HG03064 (cell line): ENCODE measurements around the gene MVD.

ENCODE experiments used
- ATAC-seq: cut with Tn5 transposase; IDR thresholded peaks from one replicate; pipeline ENCODE4 v1.9.1; 2021; ENCODE audit warnings: low read depth; ENCODE audit not compliant: unreplicated experiment

The MVD gene

GRCh38 chr16:88662843-88663606 lies at the start of gene MVD:
TSS of gene MVD (minus strand) at chr16:88663091. CDS start at chr16:88663080, 11 bp downstream.
- ATAC-seq, result peak; percentile 80

DNA sequence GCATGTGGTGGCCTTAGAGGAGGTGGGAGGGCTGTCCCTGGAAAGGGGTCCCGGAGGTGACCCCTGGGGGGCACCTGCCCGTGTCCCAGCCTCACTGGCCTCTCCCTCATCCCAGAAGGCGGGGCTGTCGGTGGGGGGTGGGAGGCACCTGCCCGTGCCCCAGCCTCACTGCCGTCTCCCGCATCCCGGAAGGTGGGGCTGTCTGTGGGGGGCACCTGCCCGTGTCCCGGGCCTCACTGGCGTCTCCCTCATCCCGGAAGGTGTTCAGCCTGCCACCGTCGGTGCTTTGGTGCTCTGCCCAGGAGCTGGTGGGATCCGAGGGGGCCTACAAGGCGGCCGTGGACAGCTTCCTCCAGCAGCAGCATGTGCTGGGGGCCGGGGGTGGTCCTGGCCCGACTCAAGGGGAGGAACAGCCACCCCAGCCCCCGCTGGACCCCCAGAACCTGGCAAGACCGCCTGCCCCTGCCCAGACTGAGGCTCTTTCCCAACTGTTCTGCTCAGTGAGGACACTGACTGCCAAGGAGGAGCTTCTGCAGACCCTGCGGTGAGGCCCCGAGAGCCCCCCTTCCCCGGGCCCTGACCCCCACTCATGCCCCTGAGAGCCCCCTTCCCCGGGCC lies 49.6 kb upstream of the MVD start:
- ATAC-seq, result no peak

- no peak for ATAC-seq
Measured at GRCh38 chr16:88711750-88712340, 49.0 kb upstream of the MVD start.

GRCh38 chr16:88710556-88710955 lies 47.7 kb upstream of the MVD start:
- ATAC-seq, result no peak

- ATAC-seq, result no peak
Measured at GRCh38 chr16:88706965-88707826, 44.3 kb upstream of the MVD start.

GRCh38 chr16:88706229-88706964 lies 43.5 kb upstream of the MVD start, which contains the start of the genes CTU2 and RNF166:
TSS of gene CTU2 (plus strand) at chr16:88706503. CDS start at chr16:88706531, 28 bp downstream.
TSS of gene RNF166 (minus strand) at chr16:88706408. CDS start at chr16:88706325, 83 bp downstream.
- ATAC-seq, result peak; percentile 50

DNA sequence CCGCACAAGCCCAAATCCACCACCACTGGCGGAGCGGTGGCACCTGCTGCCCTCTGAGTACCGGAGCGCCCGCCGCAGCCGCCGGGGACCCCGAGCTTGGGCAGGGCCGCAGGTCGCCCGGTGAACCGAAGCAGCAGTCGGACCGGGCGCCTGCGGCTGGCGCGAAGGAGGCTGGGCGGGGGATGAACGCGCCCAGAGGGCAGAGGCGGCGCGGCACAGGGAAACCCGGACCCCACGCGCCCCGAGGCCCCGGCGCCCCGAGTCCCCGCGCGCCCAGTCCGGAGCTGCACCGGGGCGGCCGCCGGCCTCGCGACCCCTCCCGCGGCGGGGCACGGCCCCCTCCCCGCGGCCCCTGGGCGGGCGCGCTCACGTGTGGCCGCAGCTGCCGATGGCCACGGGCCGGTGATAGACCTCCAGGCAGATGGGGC lies 42.9 kb upstream of the MVD start:
- ATAC-seq, result no peak

- no peak for ATAC-seq
Measured at GRCh38 chr16:88705076-88705684, 42.3 kb upstream of the MVD start.

GRCh38 chr16:88703486-88704309 lies 40.8 kb upstream of the MVD start:
- ATAC-seq, result no peak

GRCh38 chr16:88702371-88703210 lies 39.7 kb upstream of the MVD start:
- no peak for ATAC-seq

DNA sequence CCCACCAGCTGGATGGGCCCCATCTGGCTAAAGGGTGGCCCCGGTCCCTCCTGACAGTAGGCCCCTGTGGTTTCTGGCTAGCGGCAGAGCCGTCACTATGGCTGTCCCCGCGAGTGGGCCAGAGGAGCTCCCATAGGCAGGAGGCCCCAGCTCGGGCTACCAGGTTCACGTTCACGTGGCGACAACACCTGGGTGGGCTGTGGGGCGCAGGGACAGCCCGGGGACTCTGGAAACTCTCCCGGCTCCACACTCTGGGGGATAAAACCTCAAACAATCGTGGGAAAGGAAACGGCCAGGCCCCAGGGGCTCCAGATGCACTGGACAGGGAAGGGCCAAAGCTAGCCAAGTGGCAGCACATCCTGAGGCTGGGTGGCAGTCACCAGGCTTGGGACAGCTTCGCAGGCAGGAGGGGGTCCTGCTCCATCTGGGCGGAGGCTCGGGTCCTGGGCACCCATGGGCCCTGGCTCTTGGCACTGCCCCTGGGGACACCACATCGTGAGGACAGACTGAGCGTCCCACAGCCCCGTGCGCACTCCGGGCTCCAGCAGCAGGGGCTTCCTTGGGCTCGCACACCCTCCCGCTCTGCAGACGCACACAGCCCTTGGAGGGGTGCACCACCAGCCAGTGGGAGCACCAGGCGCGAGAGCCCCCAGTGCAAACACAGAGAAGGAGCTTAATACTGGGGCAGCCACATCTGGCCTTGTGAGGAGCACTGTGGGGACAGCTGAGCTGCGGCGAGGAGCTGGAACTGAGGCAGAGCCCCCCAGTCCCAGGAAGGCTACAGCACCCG lies 38.9 kb upstream of the MVD start:
- ATAC-seq, result no peak

GRCh38 chr16:88700636-88701482 lies 38.0 kb upstream of the MVD start:
- ATAC-seq, result peak; percentile 58

- no peak for ATAC-seq
Measured at GRCh38 chr16:88700322-88700635, 37.4 kb upstream of the MVD start.

- no peak for ATAC-seq
Measured at GRCh38 chr16:88699180-88699579, 36.3 kb upstream of the MVD start.

GRCh38 chr16:88698646-88699045 lies 35.8 kb upstream of the MVD start:
- ATAC-seq, result no peak
